Measurements from ENCODE around the gene SLC49A4. TPM values are rescaled to one million over a fixed set of nuclear protein-coding genes. Genes with fewer than 3 reads are reported as not detected.

The SLC49A4 gene
- total RNA-seq, 1 donor from 2014 or later: 13.2 TPM

GRCh38 chr3:122929188-122930062, 134.6 kb downstream of the SLC49A4 start:
- DNase-seq: no peak

- no peak for DNase-seq
Observed at GRCh38 chr3:122930063-122930997, 135.5 kb downstream of the SLC49A4 start.

Other genes with a start within 250 kb of the SLC49A4 start
- gene PARP9, start 230.8 kb upstream of the SLC49A4 start, total RNA-seq: 12.8 TPM
- 10.6 TPM for gene DTX3L, start 230.7 kb upstream of the SLC49A4 start, total RNA-seq
- 0.99 TPM for gene PARP15, start 217.4 kb upstream of the SLC49A4 start, total RNA-seq
- 24.6 TPM for gene PARP14, start 114.2 kb upstream of the SLC49A4 start, total RNA-seq
- gene HSPBAP1, start 1.2 kb upstream of the SLC49A4 start, total RNA-seq: 8.0 TPM
- gene SEMA5B, start 232.7 kb downstream of the SLC49A4 start, total RNA-seq: 8.6 TPM